ENCODE data around the gene SCD5.

The SCD5 gene

DNA sequence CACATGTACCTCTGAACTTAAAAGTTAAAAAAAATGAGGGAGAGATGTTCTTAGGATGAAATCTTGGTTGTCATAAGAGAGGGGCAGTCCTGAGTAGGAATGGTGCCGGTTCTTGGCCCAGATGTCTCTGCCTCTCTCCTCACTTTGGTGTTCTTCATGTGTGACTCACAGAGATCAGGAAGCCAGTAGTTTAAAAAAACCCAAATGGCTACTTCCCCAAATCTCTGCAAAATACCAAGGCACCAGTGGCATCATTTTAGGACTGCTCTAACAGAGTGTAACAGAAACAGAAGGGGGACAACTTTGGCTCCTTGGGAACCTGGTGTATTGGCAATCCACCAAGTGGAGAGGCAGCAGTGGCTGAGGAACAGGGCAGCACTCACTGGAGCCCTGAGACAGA lies 116.8 kb downstream of the SCD5 start:
- DNase-seq = no peak

DNA sequence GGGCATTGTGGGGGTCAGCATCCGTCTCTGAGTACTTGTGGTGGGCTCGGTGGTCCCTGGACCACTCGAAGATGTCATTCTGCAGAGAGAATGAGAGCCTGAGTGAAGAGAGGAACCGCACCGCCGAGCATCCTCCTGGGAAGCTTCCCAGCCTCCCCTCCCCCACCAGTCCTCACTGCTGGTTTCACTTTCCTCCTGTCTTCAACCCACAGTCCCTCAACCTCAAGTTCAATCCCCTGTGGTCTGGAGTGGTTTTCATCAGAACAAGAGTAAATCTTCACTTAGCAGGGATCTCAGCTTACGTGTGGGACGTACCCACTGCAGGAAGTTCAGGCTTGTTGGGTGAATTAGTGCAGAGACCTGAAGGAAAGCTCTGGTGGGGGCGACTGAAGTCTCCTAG lies 117.8 kb downstream of the SCD5 start:
- no peak for DNase-seq

DNA sequence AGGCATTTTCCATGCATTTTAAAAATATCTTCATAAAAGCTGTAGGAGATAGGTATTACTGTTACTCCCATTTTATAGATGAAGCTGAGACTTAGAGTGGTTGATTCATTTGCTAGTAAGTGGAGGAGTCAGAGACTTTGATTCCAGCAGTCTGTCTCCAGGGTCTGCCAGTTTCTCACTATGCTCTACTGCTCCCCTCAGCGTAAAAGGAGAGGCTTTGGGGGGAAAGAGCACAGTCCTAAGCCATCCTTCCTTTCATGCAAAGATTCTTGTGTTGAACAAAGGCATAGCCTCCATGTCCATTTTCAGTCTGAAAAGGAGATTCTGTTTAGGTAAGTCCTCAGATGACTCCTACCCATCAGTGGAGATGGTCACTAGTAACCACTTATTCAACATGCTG lies 119.1 kb downstream of the SCD5 start:
- DNase-seq = no peak

GRCh38 chr4:82678051-82678450 lies 120.5 kb downstream of the SCD5 start:
- DNase-seq = no peak

DNA sequence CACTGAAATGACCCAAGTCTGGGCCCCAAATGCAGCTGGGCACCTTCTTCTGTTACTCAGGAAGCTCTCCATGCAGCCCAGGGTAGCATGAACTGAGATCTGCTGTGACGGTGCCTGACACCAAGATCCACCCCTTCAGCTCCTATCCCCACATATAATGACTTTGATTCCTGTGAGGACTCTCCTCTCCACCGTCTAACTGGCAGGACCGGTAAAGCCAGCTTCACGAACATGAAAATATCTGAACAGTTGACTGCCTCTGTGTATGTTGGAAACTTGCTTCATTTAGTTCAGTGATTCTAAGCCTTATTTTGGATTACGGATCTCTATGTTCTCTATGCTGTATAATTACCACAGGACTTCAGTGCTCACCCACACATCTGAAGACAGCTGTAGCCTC lies 121.3 kb downstream of the SCD5 start:
- peak in 1 of 3 experiments; percentile 41 for DNase-seq

DNA sequence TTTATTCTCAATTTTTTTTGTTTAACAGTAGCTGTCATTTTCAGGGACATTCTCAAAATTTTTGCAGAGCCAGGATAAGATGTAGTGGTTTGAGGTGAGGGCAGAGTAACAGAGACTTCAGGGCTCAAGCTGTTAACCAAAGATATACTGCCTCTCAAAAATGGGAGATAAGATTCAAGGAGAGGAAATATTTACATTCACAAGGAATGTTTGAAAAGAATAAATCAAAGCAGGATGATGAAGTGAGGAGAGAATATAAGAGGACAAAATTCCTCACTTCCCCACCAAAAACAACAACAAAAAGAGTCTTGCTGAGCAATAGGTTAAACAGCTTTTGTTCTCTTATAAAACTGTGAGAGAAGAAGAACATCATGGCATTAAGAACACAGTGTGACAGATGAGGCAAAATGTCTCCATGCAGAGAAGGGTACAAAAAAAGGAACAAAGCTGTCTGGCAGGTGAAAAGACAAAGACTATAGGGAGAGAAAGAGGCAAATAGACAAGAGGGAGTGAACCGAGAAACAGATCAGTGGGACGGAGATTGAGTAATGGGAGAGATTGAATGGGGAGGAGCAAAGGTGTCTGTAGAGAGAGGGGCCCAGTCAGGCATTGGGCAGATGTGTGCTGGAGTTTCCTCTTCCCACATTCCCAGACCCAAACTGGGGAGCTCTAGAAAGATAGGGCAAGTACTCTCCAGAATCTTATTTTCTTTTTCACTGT lies 130.7 kb downstream of the SCD5 start:
- DNase-seq = no peak

- DNase-seq = peak in 1 of 3 experiments; percentile 8
Measured at GRCh38 chr4:82666970-82667665, 131.5 kb downstream of the SCD5 start.

GRCh38 chr4:82661181-82661992 lies 137.2 kb downstream of the SCD5 start:
- peak; percentile 30 to 93 (median 66) for DNase-seq

GRCh38 chr4:82652062-82652461 lies 146.5 kb downstream of the SCD5 start:
- DNase-seq = no peak

GRCh38 chr4:82650868-82651267 lies 147.7 kb downstream of the SCD5 start:
- no peak for DNase-seq

DNA sequence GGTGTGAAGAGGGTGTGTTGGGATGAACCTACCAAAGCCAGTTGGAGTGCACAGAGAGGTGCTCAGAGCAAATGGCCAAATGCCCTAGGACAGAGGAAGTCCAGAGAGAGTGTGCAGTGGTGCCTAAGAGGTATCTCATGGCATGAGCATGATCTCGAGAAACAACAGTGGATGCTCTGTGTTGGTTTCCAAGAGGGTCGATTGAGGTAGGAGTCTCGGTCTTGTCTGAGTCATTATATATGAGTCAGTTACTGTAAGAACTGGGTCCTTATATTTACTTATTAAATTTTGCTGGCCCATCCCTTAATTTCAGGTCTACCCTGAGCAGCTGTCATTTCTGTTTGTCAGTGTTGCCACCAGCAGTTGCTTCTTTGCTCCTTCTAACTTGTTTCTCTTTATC lies 150.2 kb downstream of the SCD5 start:
- no peak for DNase-seq

GRCh38 chr4:82645936-82646565 lies 152.5 kb downstream of the SCD5 start:
- DNase-seq = peak in 1 of 3 experiments; percentile 27

DNA sequence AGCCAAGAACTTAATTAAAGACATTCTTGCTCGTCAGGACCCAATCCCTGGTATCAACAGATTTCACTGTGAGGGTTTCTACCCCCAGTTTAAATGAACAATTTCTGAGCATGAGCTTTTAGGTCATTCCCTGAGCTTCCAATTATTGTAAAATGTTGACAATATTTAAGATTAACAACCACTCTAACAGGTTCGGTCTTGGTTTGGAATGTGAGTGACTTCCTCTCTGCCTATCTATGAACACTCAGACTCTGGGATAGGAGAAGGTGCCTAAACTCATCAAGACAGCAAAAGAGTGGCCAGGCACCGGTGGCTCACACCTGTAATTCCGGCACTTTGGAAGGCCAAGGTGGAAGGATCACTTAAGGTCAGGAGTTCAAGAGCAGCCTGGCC lies 153.9 kb downstream of the SCD5 start:
- DNase-seq = no peak

- no peak for DNase-seq
Measured at GRCh38 chr4:82643994-82644733, 154.4 kb downstream of the SCD5 start.

- DNase-seq = no peak
Measured at GRCh38 chr4:82642331-82642730, 156.3 kb downstream of the SCD5 start.

GRCh38 chr4:82640540-82640939 lies 158.1 kb downstream of the SCD5 start:
- no peak for DNase-seq

DNA sequence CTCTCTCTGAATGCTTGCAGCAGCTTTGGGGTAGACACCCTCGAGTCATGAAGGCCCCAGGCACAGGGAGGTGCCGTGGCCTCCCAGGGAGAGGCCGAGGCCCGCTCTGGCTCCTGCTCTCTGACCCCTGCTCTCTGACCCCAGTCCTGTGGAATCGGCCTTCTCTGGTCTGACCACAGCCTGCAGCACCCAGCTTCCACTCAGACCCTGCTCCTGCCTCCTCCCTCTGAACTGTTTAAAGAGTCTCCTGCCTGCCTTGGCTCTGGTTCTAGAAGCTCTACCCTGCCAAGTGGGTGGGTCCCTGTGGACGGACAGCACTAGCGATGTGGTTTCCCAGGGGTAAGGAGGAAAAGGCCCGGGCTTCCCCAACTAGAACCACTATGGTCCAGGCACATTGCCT lies 158.6 kb downstream of the SCD5 start:
- DNase-seq = no peak

- DNase-seq = no peak
Measured at GRCh38 chr4:82638479-82638878, 160.1 kb downstream of the SCD5 start.

DNA sequence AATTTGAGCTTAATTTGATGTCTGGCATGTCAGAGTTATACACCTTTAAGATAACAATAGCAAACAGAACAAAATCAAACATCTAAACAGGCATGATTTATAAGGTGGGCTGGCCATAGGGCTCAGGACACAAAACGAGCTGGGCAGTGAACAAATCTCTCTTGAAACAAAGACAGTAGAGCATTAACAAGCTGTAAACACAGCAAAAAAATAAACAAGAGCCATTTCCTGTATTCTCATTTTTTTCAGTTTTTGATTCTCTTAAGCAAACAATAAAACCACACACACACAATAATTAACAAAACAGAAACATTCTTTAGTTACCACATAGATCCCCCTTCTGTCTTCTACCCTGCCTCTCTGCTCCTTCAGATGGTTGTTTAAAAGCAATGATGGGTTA lies 168.5 kb downstream of the SCD5 start:
- peak in 2 of 3 experiments; percentile 22 to 75 for DNase-seq

- no peak for DNase-seq
Measured at GRCh38 chr4:82629238-82630000, 169.2 kb downstream of the SCD5 start.

DNA sequence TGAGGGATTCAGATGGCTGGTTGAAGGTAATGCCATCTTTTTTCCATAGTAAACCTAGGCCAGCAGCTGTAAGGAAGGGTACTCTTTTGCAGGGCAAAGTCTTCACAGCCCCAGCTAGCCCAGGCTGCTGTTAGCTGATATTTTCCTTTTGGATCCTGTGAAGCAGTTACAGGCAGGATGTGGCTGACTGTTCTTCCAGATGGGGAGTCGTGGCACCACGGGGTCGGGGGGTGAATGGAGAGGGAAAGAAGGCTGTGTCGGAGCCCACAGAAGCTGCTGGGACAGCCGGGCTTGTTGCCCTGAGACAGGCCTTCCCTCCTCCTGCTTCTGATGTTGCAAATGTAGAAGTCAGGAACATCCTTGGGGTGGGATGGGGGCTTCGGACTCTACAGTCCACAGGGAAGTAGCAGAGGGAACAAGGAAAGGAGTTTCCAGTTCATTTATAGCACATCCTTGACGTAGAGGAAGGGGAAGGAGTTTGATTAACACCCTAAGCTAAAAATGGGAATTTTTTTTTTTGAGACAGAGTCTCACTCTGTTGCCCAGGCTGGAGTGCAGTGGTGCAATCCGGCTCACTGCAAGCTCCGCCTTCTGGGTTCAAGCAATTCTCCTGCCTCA lies 172.2 kb downstream of the SCD5 start:
- no peak for DNase-seq
